HG03439 (cell line): ENCODE results near the gene LRP1B.

Experiments used
- ATAC-seq: cut with Tn5 transposase; IDR thresholded peaks from one replicate; pipeline ENCODE4 v1.9.1; 2021; ENCODE audit warnings: mild to moderate bottlenecking, moderate library complexity; ENCODE audit not compliant: unreplicated experiment

The LRP1B gene

DNA sequence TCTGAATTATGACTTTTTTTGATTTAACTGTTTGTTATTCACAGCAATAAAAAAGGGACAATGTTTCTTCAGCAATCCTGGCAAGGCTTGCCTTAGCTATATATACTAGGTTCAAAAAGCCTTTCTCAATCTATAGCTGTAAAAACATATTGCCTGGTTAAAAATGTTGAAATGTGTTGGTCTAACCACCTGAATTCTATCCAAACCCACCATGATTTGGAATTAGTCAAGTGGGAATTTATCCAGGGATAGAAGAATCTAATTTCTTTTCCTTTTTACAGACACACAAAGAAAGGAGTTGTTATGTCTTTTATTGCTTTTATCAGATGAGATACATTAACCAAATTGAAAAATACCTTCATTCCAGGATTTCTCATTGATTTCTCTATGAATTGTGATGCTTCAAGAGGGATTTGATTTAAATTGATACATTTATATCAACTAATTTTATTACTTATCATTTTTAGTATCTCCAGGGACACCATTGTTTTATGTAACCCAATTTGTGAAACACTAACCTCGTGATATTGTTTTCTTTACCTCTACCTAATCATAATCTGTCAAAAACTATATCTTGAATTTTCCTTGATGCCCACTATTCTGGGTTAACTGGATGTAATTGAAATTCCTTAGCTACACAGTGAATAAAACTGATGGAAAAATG, 88.1 kb downstream of the LRP1B start:
- ATAC-seq = no peak

DNA sequence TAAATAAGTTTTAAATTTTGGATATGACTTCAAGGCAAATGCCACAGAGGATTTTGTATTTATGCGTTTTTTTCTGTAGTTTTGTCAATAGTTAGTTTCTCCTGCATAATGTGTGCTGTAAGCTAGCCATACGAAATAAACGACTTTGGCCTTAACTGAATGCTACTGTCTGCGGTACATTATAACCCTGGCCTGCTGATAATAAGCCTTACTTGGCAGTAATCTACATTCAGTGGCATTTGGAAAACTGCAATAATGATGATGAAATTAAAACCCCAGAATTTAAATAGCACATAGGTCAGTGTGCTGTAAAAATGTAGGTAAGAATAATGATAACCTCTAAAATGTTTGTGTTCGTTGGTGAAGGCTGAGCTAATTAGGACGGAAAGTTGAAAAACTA, 88.8 kb downstream of the LRP1B start:
- ATAC-seq = no peak

DNA sequence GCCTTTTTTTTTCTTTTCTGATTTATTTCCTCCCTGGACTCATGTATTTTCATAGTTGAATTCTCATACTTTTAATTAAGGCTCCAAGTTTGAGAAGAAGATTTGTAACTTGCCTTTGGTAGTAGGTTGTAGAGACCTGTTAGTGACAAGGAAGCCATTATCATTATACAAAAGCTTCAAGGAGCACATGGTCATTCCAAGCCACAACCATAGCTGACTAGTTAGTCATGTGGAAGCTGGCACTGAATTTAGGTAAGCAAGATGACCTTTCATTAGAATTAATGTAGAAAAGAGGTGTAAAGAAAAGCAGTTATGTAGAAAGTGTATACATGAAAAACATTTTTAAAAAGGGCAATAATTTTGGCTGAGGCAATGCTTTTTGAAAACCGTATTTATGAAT, 89.7 kb downstream of the LRP1B start:
- ATAC-seq = no peak

DNA sequence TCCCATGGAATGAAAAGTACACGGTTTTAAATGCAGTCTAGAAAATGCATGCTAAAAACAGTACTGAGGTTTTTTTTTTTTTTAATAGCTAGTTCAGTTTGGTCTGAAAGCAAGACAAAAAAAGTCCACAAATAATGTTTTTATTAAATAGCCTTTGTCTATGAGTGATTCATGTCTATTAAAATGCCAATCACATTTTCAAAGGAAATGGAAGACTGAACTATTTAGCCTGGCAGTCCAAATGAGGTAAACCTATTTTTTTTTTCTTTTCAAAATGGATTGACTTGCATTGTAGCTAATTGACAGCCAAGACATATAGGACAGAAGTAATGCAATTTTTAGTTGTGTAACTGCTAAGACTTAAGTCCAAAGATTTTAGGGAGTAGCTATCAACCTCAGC, 90.3 kb downstream of the LRP1B start:
- ATAC-seq = no peak

DNA sequence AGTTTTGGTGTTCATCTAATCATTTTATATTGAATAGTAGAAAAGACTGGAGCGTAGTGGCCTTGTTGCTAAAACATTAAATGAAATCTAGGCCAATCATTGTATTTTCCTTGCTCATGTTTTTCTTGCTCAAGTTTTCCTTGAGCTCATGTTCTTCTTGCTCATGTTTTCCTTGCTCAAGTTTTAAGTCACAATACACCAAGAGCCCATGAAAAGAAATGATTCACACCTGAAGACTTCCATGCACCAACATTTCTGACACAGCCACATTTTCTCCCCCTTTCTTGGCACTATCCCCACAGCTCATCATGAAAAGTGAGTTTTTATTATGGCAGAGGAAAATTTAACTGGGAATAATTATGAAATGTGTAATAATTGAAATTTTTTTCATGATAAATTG, 92.0 kb downstream of the LRP1B start:
- ATAC-seq = no peak

DNA sequence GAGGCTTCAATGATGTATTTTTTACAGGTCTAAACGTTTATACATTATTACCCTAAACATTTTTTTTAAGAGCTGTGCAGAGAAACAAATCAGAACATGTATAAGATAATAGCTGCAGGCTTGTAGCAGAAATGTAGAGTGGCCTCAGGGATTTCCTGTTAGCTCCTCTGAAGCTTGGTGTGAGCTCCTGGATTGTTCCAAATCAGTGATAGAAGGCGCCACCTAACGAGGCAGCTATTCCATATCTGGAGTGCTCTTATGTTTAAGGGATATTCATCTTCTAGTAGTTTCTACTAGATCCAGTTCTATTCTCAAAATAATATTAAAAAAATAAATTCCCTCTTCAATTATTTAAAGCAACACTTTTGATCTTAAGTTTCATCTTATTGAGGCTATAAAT, 93.1 kb downstream of the LRP1B start:
- ATAC-seq = no peak

DNA sequence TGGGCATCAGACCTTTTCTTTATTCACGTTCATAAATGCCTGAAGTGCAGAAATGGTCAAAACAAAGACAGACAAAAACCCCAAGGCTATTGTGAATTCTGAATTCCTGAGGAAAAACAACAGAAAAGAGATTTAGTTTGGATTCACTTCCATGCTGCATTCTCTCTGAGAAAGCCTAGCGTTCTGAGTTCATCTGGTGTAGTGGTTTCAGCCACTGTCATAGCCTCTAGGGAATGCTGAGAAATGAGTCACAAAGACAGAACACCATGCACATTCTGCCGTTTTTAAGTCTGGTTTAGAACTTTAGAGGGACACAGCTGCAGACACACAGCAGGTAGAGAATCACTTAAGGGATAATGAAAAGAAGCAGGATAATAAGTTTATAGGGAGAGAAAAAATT, 93.8 kb downstream of the LRP1B start:
- ATAC-seq = no peak

DNA sequence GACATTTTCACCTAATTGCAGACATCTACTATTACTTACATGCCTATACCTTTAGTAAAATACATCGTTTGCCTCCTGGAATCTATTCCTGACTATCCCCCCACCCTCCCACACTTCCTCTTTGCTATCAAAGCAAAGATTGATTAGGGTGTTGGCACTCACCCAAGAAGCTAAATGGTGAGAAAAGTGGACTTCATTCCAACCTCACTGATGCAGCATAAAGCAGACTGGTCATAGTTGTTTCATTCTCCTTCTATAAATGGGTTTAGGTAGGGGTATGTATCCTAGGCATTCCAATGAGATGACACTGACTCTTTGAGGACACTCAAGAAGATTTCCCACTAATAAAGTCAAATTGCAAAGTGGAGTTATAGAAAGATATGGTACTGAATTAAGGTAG, 97.4 kb downstream of the LRP1B start:
- ATAC-seq = no peak

DNA sequence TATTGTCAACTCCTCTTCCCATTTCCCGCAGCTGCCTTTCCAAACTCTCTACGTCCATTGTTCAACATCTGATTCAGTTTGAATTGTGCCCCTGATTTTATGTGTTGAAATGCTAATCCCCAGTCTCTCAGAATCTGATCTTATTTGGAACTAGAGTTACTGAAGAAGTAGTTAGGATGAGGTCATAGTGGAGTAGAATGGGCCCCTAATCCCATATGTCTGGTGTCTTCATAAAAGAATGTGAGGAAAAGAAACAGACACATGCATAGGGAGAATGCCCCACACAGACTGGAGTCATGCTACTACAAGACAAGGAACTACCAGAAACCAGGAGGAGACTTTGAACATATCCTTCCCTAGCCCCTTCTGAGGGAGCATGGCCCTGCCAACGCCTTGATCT, 99.2 kb downstream of the LRP1B start:
- no peak for ATAC-seq

DNA sequence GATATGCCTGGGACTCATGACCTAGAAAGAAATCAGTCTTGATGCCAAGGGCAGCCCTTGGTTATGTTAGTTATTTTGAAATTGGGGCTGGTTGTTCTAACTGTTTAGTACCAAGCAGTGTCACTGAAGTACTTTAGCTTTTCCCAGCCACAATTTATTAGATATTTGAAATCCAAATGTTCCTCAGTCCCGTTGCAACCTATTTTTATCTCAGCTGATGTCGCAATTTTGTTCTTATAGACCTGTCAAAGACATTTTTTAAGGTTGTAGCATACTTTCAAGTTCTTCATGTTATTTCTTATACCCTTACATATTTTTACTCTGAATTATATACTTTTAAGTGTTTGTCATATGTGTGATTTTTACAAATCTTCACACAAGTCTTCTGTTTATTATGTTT, 100.1 kb downstream of the LRP1B start:
- ATAC-seq = no peak

DNA sequence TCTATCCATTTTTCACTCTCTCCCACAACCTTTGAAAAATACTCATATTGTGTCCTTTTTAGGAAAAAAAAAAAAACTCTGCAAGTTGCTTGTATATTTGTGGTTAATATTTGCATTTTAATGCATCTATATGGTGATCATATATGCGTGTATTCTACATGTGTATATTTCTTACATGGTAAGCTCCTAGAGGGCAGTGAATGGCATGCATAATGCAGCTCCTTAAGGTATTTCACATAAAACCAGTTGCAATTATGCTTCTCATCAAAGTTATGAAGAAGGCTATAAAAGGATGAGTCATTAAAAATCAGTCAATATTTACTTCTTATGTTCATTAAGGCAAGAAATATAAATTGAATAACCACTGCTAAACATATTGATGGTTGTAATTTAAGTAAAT, 100.8 kb downstream of the LRP1B start:
- no peak for ATAC-seq

DNA sequence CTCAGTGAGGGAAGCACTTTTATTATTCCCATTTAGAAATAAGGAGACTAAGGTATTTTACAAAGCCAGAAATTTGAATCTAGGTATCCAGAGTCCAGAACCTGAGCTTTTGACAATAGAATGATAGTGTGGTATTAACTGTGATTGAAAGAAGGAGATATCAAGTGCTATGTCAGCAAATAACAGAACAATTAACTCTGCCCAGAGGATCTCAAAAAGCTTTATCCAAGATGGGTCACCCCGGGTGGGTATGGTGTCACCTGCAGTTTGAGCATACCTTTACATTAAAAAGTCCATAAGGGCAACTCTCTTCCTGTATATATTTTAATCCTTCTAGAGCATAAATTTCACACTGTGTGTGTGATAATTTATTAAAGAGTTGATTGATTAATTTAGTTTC, 105.4 kb downstream of the LRP1B start:
- ATAC-seq = no peak

DNA sequence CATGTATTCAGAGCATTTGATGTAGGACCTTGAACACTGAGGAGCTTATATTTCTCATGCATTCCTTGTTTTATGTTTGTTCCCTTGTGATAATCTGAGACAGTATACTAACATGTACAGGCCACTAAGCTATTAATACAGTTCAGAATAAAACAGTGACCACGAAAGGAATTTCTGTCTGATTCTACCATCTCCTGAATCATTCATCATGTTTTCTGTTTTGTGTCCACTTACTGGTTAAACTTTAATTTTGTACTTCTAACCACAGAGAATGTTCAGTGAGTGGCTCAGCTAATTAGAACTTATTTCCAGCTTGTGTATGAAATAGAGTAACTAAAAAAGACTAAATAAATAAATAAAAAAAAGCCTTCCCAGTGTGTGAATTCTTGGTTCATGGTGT, 110.4 kb downstream of the LRP1B start:
- no peak for ATAC-seq

DNA sequence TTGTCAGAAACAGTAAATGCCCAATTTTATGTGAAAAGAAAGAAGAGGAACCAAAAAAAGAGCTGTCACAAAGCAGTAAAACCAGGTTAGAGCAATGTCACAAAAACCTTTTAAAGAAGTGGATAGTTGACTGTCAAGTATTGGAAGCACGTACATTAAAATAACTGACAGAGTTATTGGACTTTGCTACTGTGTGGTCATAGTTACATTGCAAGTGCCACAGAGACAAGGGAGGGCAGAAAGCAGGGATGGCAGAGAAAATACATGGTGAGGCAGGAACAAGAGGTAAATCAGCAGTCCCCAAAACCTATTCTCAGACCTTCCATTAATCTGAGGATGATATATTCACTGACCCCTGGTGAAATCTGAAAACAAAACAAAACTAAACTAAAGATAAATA, 116.3 kb downstream of the LRP1B start:
- ATAC-seq = no peak

DNA sequence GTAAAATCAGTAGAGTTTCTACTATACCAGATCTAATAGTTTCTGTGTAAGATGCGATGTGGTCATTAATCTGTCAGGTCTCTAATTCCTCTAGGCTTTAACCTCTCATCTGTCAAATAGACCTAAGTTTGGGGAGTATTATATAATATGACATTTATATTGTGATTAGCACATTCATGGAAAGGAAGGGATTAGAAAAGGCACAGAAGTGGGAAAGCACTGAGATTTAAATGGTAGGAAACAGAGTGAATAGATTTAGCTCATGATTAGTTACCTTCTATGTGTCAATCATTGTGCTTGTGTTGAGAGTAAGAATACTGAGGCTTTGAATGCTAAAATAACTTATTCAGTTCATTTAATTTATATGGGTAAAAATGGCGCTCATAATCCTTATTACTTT, 118.0 kb downstream of the LRP1B start:
- ATAC-seq = no peak

DNA sequence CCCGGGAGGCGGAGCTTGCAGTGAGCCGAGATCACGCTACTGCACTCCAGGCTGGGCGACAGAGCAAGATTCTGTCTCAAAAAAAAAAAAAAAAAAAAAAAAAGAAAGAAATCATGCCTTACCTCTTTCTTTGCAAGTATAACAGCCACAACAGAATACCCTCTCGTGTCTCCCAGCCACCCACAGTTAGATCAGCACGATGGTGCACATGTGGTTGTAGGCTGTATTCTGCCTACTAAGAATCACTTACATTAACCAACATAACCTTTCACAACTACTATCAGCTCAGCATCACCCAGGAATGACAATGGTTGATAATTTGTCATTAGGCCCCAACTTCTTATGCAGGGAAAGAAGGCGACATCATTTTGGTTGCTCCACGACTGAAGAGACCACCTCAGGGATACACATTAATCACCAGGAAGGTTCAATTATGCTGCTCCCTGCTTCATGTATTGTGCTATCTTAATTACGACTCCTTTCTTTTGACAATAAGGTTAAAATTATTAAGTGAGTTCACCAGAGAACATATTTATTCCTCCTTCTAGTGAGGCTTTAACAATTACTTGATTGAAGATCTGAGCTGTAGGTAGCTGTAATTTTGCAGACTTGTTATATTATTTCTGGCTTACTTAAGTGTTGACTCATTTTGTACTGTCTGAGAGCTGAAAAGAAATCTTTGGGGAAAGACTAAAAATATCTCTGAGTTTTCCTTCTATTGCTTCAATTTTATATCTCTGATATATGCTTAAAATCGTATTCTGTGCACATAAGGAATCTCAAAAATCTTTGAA, 120.1 kb downstream of the LRP1B start:
- ATAC-seq = no peak

DNA sequence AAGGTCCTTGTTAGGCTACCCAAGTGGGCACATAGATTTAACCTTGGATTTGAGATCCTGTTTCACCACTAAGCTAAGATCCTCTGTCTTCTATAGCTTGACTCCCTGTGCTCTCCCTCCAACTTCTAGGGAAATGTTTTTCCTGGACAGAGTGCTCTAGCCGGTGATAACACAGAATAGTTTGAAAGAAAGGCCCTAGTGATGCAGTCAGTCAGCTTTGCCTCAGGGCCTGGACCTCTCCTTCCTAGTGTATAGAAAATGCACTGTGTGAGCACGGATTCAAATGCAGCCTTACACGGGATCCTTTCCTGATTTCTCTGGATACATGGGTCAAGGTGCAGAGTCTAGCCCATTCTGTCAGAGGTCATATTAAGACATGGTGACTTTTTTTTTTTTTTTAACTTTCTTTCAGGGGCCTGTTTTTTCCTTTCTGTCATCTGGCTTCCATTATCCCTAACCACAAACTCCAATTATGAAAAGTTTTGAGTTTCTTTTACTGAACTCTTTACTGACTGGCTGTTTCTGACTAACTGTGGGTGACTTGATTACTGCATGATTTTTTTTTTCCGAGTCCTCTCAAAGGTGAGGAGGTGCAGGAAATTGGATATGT, 122.6 kb downstream of the LRP1B start:
- no peak for ATAC-seq

DNA sequence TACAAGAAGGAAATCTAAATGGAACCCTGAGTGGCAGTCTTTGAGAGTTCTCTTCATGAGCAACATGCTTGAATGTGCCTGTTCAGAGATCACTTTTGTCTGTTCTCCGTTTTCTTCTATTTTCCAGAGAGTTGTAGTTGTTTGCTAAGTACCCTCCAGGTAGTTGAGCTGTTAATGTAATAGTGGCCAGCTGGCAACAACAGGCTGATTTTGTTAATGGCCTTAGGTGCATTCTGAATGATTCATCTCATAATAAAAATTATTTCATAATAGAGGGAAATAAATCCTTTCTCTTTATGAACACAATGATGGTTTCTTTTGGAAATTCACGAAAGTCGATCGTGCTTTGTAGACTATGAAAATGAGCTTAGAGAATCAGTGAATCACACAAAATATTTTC, 136.8 kb downstream of the LRP1B start:
- ATAC-seq = no peak

DNA sequence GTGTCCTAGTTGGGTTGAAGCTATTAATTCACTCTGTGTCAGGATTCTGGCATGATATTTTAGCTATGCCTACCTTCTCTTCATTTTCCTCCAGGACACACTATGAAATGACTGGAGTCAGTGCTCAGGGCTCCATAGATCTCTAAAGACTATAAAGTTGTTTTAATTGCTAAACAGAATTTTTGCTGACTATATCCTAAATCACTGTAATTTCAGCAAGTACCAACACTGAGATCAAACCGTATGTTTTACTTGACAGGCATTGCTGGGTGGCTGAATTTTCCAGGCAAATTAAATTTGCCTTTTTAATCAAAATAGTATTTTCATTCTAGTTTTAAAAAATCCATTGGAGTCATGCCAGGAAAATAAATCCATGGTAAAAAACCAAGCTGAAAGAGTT, 138.1 kb downstream of the LRP1B start:
- ATAC-seq = no peak

DNA sequence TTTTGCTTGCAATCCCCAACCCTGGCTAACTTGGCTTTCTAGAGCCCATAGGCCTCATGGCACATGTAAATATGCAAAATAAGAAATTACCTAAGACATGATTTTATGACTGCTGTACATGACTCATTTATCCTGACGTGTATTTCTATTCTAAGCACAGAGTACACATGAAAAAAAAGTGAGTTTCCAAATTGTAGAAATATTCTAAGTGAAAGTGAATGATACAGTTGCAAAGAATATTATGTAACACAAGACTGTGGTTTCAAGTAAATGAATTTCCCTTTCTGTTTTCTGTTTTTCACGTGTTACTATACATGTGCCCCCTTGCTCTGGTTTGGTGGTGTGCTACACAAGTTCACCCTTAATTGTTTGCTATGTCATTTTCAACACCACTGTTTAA, 162.4 kb downstream of the LRP1B start:
- ATAC-seq = no peak

DNA sequence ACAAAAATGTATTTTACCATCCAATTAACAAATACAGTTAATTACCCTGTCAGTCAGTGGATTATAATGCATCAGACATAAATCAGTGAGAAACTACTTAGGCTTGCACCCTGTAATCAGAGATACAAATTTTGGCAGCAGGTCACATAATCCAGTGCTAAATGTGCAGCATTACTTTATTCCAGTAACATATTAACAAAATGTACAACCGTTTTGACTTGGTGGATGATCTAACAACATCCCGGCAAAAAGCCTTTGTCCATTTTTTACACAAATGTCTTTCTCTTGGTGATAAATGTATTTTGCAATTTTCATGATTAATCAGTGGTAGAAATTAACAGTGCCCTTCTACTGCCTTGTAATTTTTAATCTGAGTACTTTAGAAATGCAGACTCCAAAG, 162.8 kb downstream of the LRP1B start:
- no peak for ATAC-seq

DNA sequence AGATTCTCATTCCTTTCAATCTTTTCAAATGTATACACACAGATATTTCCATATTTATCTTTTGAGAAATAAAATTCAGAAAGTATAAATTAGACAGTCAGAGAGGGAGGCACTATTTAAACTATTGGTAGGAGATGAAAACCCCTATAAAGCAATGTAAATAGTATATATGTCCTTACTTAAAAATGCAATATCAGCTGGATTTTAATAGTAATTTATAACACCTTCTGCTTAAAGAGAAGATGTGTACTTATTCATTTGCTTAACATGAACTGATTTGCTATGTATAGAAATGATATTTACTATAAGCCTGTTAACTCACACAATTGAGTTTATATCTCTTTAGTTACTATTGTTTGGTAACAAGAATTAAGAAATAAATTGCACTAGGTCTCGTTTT, 163.3 kb downstream of the LRP1B start:
- no peak for ATAC-seq
